ENCODE measurements around the gene TSEN2. TPM values are rescaled to one million over a fixed set of nuclear protein-coding genes. Genes with fewer than 3 reads are reported as not detected.

TSEN2 gene
- total RNA-seq, 1 experiment from 2014 or later = 22.0 TPM

GRCh38 chr3:12532182-12532581 lies 47.9 kb downstream of the TSEN2 start:
- H3K27ac ChIP-seq (ENCODE audit: insufficient read length, low read depth, low read length) = no peak overlapping the region
- no peak overlapping the region for H4K91ac ChIP-seq (ENCODE audit: insufficient read length, low read depth, low read length)
- peaks cover 19 to 29% (median 28%) of the 10 kb centered on the region in 3 experiments for H3K36me3 Mint-ChIP-seq (ENCODE audit: insufficient read depth in 1 of 3, low read depth in 3 of 3)
- H2BK5ac ChIP-seq (ENCODE audit: insufficient read length, low read length) = no peak overlapping the region
- H3K27ac Mint-ChIP-seq = peak overlapping the region in 2 of 3 experiments; percentile 10 to 26; a peak in 3 of 7 replicates
- no peak overlapping the region for H2BK120ac ChIP-seq (ENCODE audit: low read depth, low read length, poor library complexity, severe bottlenecking)
- H3K23me2 ChIP-seq (ENCODE audit: insufficient read length, low read depth, low read length, poor library complexity, severe bottlenecking) = no peaks in the 10 kb centered on the region
- no peak for DNase-seq
- H3K56ac ChIP-seq (ENCODE audit: insufficient read length, low read depth, low read length) = no peak overlapping the region
- no peaks in the 10 kb centered on the region for H3K9me3 ChIP-seq (ENCODE audit: control insufficient read depth, low read depth, low read length)
- no peaks in the 10 kb centered on the region for H3K4me1 ChIP-seq (ENCODE audit: insufficient read depth, low read length)
- H3T11ph ChIP-seq (ENCODE audit: low read length) = no peak overlapping the region
- no peaks in the 10 kb centered on the region for H3K79me2 ChIP-seq (ENCODE audit: insufficient read depth, low read length)
- H2BK12ac ChIP-seq (ENCODE audit: insufficient read length, low read depth, low read length) = no peak overlapping the region
- no peak overlapping the region for H2AK5ac ChIP-seq (ENCODE audit: insufficient read length, low read length)
- H2BK15ac ChIP-seq (ENCODE audit: low read depth, low read length) = no peak overlapping the region
- no CpG with 5 or more reads among the region's 5 CpGs for WGBS (ENCODE audit: extremely low coverage, insufficient read length, low lambda C conversion rate)
- H3K4ac ChIP-seq (ENCODE audit: low read depth, low read length) = no peak overlapping the region
- H3K4me1 Mint-ChIP-seq = no peaks in the 10 kb centered on the region
- no peak overlapping the region for H4K5ac ChIP-seq (ENCODE audit: insufficient read length, low read depth, low read length)
- no peaks in the 10 kb centered on the region for H3K27me3 ChIP-seq (ENCODE audit: insufficient read depth, low read length)
- no peak overlapping the region for H3K4me2 ChIP-seq (ENCODE audit: insufficient read depth, insufficient read length, low read length)
- H4K8ac ChIP-seq (replicated peaks; ENCODE audit: insufficient read length, low read depth, low read length) = no peak overlapping the region
- H2AFZ ChIP-seq (ENCODE audit: low read length) = no peak overlapping the region
- no peak overlapping the region for H3K18ac ChIP-seq (ENCODE audit: insufficient read length, low read depth, low read length)
- no peak for TF ChIP-seq CTCF (conservative IDR thresholded peaks at IDR 0.05)
- no peak overlapping the region for H3K4me3 Mint-ChIP-seq
- H4K20me1 ChIP-seq (ENCODE audit: control insufficient read depth, insufficient read depth, insufficient read length) = no peaks in the 10 kb centered on the region
- no peak overlapping the region for H3K23ac ChIP-seq (ENCODE audit: insufficient read length, low read depth, low read length)
- H3K79me1 ChIP-seq (ENCODE audit: insufficient read depth, low read depth, low read length, poor library complexity, severe bottlenecking) = no peaks in the 10 kb centered on the region
- no peaks in the 10 kb centered on the region for H3K9me3 Mint-ChIP-seq
- H3K9ac ChIP-seq (ENCODE audit: extremely low read depth, insufficient read length, low read length) = no peak overlapping the region
- no peak overlapping the region for H2BK20ac ChIP-seq (ENCODE audit: low read depth, low read length, poor library complexity, severe bottlenecking)
- no peak overlapping the region for H3K14ac ChIP-seq (ENCODE audit: insufficient read depth, low read length)
- H3K27me3 Mint-ChIP-seq (ENCODE audit: low read depth) = no peaks in the 10 kb centered on the region

Data from H9 (cell line).